NCI-H2196 (cell line): ENCODE measurements around the gene GRAMD2B.

ENCODE experiments used
- DNase-seq: peaks from one replicate; lab custom pipeline; 2025; ENCODE audit not compliant: unreplicated experiment; lab: John Stamatoyannopoulos, UW

GRAMD2B gene

GRCh38 chr5:126534553-126534952, 111.3 kb downstream of the GRAMD2B start:
- DNase-seq: no peak

- DNase-seq: no peak
Observed at GRCh38 chr5:126535856-126536545, 112.8 kb downstream of the GRAMD2B start.

GRCh38 chr5:126536874-126537273, 113.7 kb downstream of the GRAMD2B start:
- DNase-seq: no peak

- DNase-seq: no peak
Observed at GRCh38 chr5:126538579-126538978, 115.4 kb downstream of the GRAMD2B start.

- no peak for DNase-seq
Observed at GRCh38 chr5:126540631-126541030, 117.4 kb downstream of the GRAMD2B start.

- DNase-seq: no peak
Observed at GRCh38 chr5:126542441-126542840, 119.2 kb downstream of the GRAMD2B start.

GRCh38 chr5:126543009-126543408, 119.8 kb downstream of the GRAMD2B start:
- no peak for DNase-seq

- DNase-seq: no peak
Observed at GRCh38 chr5:126543660-126544059, 120.5 kb downstream of the GRAMD2B start.
